DOHH2 (cell line): ENCODE data around the gene ATP2A2.

Source experiments
- CTCF ChIP-seq: fragments of 200-600 bp; sonication (generic); IDR thresholded peaks from one replicate; pipeline ENCODE4 v1.5.1; 2014; ENCODE audit warnings: antibody characterized with exemption, mild to moderate bottlenecking, low read depth, low read length; ENCODE audit not compliant: poor library complexity, severe bottlenecking
- EZH2phosphoT487 ChIP-seq: fragments of 200-600 bp; sonication (generic); IDR thresholded peaks from 2 replicates; pipeline ENCODE4 v1.6.1; 2017; ENCODE audit warnings: borderline replicate concordance, mild to moderate bottlenecking, antibody characterized with exemption, low read length, moderate library complexity, mixed read lengths

- TF ChIP-seq EZH2phosphoT487: no peak
- no peak for TF ChIP-seq CTCF
These were observed 30.9 kb downstream of the ATP2A2 start for GRCh38 chr12:110311903-110312302.
